GM18508 (cell line): Measurements from ENCODE around the gene DNAAF5.
"Not testable (repeated sequence)": the region's sequence is repeated elsewhere in the genome, so short reads cannot be mapped to it uniquely, and the experiment has no call there.

ENCODE experiments used
- ATAC-seq: cut with Tn5 transposase; IDR thresholded peaks from one replicate; pipeline ENCODE4 v1.9.1; 2021; ENCODE audit warnings: moderate number of reproducible peaks; ENCODE audit not compliant: insufficient read depth, unreplicated experiment

Gene DNAAF5

DNA sequence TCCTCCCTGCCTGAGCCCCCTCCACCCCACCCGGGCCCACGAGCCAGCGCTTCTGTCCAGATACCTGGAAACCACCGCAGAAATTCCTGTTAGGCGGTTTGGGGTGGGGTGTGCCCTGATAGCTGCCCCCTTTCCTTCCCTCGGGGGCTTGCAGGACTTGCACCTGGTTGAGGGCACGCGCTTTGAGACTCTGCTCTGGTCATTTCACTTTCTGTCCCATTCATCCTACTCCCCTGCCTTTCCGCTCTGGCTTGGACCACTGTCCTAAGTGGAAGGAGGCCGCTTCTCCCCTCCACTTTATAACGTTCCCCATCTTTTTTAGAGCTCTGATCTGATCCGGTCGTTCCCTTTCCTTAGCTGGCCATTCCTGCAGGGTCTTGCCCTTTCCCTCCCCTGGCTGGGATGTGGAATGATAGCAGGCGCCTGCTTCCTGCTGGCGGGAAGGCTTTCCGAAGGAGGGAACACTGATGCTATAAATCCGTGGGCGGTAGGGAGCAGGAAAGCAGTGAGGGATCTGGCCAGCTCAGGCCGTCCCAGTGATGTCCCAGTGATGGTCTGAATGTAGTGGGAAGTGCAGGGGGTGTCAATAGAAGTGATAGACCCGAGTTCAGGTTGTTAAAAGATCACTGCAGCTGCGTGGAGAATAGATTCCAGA is 1.4 kb downstream of the DNAAF5 start:
- ATAC-seq: no peak

DNA sequence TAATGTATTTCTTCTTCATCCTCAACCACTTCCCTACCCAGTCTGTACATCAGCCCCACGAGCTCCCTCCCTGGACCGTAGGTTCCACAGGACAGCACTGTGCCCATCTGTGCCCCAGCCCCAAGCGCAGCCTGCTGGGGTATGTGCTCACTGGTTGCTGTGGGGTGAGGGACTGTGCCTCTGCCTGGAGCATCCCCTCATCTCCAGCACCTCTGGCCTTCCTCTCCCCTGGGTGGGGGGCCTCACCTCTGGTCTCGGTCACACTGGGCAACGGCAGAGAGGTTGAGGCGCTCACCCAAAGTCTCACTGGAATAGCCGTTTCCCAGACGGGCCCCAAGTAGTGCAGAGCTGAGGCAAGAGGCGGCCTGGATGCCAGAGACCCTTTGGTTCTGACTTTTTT is 2.1 kb downstream of the DNAAF5 start:
- no peak for ATAC-seq

DNA sequence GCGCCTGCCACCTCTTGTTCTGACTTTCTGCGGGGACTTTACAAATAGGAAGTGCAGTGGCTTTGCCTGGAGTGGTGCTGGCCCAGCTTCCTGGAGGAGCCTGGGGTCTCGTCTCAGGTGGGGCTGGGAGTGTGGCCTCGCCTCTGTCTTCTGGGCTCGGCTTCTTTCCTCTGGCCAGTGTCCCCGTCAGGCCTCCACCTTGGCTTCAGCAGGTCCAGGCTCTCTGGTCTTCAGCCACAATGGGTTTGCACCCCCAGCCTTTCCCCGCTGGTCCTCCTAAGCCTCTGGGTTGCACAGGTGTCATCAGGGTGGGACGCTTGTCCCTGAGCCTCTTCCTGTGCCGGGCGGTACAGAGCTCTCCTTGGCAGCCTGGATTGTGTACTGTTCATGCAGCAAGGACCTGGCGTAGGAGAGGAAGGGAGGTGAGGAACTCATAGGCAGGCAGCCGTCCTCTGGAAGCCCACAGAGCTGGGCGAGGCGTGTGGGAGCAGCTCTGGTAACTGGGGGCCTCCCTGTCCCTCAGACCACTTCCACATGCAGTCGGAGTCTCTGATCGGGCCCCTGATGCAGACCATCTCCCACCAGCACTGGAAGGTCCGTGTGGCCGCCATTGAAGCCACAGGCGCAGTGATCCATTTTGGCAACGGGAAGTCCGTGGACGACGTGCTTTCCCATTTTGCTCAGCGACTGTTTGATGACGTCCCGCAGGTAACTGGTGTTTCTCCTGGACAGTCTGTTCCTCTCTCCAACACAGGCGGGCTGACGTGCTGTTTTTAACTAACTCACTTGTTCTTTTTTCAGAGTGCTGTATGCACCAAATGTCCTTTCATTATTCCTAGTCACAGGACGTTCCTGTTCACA is 2.9 kb downstream of the DNAAF5 start:
- ATAC-seq: no peak

DNA sequence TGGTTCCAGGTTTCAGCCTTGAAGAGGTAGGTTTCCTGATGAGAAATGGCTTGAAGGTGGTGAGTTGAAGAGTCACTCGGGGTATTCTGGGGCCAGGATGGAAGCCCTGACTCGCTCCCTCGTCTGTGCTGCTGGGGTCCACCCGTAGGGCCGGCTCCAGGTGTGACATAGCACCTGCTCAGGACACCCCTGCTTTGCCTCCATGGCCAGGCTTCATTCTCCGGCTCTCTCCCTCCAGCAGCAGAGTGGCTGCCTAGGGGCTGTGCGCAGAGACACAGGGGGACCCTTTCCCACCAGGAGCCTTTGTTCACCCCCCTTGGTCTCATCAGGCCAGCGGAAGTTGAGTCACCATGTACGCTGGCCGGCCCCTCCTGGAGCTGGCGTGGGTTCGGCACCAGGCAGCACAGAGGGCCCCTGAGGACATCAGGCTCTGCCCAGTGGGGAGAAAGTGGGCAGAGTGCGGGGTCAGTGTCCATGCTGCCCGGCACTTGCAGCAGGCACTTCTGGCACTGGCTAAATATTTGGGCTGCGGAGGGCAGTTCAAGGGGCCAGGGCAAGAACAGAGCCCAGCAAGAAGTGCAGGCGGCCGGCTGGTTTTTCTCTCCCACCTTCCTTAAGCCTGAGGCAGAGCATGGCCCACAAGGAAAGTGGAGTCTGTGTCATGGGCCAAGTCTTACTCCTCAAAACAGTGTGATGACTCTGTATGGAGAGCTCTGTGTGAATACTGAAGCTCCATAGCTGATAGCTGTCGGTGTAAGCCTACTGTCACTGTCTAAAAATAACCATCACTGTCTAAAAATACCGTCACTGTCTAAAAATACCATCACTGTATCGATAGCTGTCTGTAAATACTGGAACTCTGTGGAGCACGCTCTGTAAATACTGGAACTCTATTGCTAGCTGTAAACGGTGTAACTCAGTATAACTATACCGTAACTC is 4.3 kb downstream of the DNAAF5 start:
- no peak for ATAC-seq

DNA sequence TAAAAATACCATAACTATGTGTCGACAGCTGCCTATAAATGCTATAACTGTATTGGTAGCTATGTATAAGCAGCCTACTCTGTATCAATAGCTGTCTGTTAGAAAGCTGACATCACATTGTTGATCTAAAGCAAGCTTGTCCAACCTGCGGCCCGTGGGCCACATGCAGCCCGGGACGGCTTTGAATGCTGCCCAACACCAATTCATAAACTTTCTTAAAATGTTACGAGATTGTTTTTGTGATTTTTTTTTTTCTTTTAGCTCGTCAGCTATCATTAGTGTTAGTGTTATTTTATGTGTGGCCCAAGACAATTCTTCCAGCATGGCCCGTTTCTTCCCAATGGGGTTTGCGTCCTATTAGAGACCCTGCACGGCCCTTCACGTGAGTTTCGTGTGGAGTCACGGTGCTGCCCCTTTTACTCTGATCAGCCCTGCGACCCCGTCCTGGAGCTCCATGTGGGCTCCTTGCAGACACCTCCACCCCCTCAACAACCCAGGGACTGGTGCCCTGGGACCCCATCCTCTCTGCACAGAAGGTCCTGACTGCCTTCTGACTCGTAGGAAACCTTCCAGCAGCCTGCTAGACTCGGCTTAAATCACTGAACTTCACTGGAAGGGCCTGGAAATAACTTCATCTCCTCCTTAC is 5.1 kb downstream of the DNAAF5 start:
- no peak for ATAC-seq

DNA sequence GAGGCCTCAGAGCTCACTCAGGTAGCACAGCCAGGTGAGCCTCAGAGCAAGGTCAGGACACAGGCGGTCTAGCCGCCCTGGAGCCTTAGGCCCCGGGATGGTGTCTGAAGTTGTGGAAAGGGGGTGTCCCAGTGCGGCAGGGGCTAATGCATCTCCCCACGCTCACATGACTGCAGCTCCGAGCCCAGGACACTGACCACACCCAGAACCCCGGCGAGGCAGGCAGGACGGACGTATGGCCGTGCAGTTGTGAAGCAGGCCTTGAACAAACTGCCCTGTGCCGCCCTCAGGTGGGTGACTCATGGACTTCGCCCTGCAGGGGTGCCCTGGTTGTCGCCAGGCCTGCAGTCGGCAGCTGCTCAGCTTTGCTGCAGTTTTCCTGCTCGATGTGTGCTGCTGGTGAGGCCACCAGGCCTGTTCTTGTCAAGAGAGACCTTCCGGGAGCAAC is 5.6 kb downstream of the DNAAF5 start:
- ATAC-seq: no peak

DNA sequence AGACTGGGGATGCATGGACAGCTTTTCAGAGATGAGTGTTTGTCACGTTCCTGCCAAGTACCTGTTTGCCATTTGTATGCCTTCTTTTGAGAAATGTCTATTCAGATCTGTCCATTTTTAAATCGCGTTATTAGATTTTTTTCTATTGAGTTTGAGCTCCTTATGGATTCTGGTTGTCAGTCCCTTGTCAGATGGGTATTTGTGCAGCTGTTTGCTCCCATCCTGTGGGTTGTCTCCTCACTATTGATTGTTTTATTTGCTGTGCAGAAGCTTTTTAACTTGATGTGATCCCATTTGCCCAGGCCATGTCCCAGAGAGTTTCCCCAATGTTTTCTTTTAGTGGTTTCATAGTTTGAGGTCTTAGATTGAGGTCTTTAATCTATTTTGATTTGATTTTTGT is 6.1 kb downstream of the DNAAF5 start:
- no peak for ATAC-seq

DNA sequence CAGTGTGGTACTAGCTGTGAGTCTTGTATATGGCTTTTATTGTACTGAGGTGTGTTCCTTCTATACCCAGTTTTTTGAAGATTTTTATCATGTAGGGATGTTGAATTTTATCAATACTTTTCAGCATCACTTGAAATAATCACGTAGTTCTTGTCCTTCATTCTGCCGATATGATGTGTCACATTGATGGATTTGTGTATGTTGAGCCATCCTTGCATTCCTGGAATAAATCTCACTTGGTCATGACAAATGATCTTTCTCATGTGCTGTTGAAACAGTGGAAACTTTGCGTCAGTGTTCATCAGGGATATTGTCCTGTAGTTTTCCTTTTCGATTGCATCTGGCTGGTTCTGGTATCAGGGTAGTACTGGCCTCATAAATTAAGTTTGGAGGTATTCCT is 7.7 kb downstream of the DNAAF5 start:
- no peak for ATAC-seq

DNA sequence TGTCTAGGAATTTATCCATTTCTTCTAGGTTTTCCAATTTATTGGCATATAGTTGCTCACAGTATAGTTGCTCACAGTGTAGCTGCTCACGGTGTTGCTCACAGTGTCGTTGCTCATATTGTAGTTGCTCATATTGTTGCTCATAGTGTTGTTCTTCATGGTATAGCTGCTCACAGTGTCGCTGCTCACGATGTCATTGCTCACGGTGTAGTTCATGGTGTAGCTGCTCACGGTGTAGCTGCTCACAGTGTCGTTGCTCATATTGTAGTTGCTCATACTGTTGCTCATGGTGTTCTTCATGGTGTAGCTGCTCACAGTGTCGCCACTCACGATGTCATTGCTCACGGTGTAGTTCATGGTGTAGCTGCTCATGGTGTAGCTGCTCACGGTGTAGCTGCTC is 8.3 kb downstream of the DNAAF5 start:
- ATAC-seq: no peak

DNA sequence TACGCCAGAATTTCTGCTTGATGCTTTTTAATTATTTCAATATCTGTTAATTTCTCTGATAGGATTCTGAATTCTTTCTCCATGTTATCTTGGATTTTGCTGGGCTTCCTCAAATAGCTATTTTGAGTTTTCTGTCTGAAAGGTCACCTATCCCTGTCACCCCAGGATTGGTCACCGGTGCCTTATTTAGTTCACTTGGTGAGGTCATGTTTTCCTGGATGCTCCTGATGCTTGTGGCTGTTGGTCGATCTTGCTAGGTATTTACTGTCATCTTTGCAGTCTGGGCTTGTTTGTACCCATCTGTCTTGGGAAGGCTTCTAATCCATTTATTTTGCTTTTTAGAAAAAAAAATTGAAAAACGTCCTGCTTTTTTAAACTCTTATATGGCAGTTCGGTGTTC is 11.7 kb downstream of the DNAAF5 start:
- no peak for ATAC-seq

DNA sequence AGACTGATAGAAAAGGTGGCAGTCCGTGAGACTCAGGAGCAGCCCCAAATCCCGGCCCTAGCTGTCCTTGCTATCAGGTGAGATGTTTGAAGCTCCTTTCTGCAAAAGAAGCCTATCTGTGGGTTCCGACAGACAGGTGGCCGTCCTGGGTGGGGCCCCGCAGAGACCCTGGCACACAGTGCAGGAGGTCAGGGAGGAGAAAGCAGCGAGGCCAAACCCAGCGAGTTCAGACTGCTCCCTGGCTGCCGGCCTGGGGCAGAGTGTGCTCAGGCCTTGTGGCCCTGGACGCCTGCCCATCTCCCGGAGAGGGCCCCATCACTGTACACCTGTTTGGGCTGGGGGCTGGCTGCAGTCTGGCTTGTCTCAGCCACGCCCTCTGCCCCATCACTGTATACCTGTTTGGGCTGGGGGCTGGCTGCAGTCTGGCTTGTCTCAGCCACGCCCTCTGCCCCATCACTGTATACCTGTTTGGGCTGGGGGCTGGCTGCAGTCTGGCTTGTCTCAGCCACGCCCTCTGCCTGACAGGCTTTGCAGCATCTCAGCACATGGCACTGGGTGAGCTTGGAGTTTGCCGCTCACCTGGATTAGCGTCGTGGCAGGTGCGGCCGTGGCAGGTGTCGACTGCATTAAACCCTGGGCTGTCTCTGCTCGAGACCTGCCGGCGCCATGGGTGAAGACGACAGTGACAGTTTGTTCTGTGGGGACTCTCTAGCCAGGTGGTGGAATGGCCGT is 12.4 kb downstream of the DNAAF5 start:
- ATAC-seq: no peak

DNA sequence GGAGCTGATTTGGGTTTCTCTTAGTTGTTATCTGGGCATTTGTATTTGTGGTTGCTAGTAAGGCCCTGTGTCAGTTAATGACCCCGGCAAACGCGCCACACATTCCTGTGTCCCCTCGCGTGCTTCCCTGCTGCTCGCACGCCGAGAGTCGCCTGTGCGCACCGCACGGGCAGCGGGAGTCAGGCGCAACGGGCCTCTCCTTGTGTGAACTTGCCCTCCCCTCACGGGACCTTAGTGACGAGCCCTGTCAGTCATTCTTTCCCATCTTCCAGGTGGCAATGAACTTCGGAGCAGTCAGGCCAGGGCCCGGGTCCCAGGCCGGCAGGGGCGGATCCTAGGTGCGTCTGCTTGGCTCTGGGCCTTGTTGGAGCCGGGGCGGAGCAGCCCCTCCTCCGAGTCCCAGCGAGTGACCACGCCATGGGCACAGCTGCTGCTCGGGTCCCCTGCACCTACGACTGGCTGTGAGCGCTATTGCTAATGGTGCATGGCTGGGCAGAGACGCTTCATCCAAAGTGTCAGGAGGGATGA is 13.0 kb downstream of the DNAAF5 start:
- ATAC-seq: no peak

DNA sequence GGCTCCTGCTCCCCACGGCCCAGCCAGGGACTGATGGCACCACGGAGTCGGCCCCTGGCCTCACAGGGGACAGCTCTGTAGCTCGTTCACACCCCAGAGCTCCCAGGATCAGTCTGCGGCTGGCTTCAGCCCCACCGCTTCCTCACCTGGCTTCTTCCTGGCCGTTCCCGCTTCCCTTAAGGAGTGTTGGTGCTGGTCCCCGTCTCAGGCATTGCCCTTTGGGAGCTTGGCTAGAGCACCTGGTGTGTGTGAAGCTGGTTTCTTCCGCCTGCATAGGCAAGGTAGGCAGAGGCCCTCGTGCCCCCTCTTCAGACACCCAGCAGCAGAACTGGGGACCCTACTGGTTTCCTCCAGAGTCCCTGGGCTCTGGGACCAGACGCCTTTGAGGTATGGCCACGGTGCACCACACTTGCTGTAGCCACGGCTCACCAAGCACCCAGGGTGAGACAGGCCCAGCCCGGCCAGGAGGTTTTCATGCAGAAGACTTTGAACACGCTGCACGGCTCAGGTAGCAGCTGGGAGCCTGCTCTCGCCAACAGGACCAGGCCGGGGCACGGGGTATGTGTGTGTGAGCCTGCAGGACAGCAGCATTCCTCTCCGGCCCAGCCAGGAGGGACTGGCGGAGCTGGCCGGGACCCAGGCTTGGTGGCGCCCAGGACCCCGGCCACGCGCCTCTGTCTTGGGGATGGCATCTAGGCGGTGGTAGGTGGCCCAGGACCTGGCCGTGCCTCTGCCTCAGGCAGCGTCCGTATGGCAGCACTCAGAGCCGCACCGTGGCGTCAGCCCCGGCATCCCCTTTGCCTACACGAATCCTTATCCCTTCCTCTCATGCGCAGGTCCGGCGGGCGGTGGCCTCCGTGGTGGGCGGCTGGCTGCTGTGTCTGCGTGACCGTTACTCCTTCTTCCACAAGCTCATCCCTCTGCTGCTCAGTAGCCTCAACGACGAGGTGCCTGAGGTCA is 13.8 kb downstream of the DNAAF5 start:
- ATAC-seq: no peak

DNA sequence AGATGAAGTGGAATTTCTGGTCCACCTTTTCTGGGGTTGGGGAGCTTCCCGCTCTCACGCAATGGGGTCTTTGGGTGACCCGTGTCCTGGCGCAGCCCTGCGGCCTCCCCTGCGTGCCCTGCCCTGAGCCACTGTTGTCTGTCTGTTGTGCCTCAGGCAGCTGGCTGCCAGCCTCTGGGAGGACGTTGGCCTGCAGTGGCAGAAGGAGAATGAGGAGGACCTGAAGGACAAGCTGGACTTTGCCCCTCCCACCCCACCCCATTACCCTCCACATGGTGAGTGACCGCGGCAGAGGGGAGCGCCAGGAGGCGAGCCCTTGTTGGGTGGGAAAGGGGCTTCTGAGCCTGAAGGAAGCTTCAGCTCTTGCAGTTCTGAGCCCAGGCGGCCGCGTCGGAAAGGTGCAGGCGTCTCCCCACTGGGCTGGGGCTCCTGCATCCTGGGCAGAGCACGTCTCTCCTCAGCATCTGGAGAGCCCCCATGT is 14.7 kb downstream of the DNAAF5 start:
- ATAC-seq: no peak

DNA sequence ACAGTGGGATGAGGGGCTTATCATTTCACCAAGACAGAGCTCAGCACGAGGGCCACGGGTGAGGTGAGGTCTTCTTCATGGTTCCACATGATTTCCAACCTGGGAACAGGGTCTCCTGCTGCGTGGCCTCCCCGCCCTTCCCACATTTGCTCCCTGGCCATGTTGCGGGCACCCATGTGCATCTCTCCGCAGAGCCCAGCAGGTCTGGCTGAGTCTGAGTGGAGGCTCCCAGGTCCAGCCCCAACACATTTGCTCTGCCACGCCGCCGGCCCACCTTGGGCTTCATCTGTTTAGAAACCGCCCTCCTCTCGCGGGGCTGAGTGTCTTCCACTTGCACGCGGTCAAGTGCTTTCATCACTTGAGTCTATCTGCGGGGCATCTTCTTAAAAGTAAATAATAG is 15.4 kb downstream of the DNAAF5 start:
- no peak for ATAC-seq

DNA sequence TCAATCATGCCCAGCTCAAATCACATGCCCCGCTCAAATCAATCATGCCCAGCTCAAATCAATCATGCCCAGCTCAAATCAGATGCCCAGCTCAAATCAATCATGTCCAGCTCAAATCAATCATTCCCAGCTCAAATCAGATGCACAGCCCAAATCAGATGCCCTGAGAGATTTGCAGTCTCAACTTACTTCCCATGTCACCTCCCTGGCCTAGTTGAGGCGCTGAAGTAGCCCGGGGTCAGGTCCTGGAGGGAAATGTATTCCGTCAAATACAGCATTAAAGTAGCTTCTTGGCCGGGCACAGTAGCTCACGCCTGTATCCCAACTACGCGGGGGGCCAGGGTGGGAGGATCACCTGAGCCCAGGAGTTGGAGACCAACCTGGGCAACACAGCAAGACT is 16.3 kb downstream of the DNAAF5 start:
- ATAC-seq: no peak

DNA sequence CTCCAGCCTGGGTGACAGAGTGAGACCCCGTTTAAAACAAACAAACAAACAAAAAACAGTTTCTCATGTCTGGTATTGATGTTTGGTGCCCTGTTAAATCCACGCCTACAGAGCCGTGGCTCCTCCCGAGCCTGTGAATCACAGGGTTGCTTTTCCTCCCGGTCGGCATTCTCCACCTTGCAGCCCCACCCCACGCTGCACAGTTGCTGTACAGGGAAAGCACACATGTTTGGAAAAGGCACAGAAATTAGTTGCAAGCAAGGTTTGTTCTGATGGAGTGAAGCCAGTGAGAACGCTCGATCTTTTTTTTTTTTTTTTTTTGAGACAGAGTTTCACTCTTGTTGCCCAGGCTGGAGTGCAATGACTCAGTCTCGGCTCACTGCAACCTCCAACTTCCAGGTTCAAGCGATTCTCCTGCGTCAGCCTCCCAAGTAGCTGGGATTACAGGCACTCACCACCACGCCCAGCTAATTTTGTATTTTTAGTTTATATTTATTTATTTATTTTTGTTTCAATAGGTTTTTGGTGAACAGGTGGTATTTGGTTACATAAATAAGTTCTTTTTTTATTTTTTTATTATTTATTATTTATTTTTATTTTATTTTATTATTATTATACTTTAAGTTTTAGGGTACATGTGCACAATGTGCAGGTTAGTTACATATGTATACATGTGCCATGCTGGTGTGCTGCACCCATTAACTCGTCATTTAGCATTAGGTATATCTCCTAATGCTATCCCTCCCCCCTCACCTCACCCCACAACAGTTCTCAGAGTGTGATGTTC is 17.0 kb downstream of the DNAAF5 start:
- ATAC-seq: not testable (repeated sequence)
